Suppressor macrophage treated with lipopolysaccharide for 1 hour (primary cell): Measurements from ENCODE around the gene SPPL2B.
"Not testable (repeated sequence)": the region's sequence is repeated elsewhere in the genome, so short reads cannot be mapped to it uniquely, and the experiment has no call there.

Experiments used
- DNase-seq, 3 donors: peaks; one replicate each; pipeline ENCODE4 v3.0.0-alpha.2; 2020 to 2022

SPPL2B gene, protein sequence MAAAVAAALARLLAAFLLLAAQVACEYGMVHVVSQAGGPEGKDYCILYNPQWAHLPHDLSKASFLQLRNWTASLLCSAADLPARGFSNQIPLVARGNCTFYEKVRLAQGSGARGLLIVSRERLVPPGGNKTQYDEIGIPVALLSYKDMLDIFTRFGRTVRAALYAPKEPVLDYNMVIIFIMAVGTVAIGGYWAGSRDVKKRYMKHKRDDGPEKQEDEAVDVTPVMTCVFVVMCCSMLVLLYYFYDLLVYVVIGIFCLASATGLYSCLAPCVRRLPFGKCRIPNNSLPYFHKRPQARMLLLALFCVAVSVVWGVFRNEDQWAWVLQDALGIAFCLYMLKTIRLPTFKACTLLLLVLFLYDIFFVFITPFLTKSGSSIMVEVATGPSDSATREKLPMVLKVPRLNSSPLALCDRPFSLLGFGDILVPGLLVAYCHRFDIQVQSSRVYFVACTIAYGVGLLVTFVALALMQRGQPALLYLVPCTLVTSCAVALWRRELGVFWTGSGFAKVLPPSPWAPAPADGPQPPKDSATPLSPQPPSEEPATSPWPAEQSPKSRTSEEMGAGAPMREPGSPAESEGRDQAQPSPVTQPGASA

DNA sequence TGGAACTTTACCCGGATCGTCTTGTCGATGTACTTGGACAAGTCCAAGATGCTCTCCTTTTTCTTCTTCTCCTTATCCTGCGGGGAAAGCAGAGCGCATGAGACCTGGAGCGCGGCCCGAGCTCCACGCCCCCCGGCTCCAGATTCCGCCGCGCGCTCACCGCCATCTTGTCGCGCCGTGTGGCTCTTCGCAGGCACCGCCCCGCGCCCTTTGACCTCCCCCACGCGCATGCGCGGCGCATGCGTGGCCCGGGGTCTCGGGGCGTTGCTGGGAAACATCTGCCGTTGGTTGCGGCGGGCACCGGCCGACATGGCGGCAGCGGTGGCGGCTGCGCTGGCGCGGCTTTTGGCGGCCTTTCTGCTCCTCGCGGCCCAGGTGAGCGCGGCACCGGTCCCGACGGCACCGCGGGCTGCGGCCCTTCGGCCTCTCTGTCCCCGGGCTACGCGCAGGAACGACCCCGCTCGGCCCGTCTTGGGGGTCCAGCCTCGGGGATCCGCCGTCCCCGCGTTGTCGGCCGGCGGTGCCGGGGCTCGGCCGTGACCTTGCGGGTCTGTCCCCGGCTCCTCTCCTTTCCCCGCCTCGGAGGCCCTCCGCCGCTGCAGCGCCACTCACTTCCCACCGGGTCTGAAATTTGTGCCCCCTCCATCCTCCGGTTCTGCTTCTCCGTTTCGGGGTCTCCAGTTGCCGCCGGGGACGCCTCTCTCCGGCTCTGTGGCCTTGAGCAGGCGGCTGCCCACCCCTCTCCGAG is at the start of gene SPPL2B, which contains the start of gene LSM7:
Gene SPPL2B, plus strand, starts transcription at position 284 of the 748 bp plus-strand sequence. Its CDS starts 26 bp downstream, at position 310.
Gene LSM7, minus strand, starts transcription at position 186 of the 748 bp plus-strand sequence. Its CDS starts 20 bp downstream, at position 166.
- peak; percentile 95 to 98 (median 98) for DNase-seq

DNA sequence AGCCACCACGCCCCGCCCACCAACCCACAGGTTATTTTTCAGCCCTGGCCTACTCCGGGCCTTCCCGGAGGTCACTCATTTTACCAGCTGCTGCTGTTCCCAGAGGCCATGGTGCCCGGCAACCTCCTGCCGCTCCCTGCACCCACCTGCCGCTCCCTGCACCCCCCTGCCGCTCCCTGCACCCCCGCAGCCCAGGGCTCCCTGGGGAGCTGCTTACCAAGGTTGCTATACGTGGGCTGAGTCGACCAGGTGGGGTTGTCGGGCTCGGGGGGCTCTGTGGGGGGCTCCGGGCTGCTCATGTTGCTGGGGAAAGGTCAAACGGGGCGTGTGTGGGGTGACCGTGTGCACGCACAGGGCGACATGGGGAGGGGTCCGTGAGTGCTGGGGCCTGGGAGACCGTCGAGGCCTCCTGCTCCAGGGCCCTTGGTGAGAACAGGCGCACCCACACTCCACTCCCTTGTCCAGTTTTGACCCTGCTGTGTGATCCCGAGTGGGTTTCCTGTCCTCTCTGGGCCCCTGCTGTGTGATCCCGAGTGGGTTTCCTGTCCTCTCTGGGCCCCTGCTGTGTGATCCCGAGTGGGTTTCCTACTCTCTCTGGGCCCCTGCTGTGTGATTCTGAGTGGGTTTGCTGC is 47.7 kb upstream of the SPPL2B start:
- DNase-seq: no peak

DNA sequence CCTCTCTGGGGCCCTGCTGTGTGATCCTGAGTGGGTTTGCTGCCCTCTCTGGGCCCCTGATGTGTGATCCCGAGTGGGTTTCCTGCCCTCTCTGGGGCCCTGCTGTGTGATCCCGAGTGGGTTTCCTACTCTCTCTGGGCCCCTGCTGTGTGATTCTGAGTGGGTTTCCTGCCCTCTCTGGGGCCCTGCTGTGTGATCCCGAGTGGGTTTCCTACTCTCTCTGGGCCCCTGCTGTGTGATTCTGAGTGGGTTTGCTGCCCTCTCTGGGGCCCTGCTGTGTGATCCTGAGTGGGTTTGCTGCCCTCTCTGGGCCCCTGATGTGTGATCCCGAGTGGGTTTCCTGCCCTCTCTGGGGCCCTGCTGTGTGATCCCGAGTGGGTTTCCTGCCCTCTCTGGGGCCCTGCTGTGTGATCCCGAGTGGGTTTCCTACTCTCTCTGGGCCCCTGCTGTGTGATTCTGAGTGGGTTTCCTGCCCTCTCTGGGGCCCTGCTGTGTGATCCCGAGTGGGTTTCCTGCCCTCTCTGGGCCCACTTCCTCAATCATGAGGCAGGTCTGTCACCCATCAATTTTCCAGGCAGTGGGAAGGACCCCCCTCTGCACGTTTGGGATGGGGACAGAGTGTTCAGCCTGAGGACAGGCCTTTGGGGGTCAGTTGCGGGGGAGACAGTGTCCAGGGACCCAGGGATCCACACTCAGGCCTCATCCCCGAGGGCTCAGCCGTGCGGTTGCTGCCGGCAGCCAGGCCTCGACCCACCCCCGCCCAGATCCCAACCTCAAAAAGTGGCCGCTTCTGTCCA is 47.0 kb upstream of the SPPL2B start:
- not testable (repeated sequence) for DNase-seq

DNA sequence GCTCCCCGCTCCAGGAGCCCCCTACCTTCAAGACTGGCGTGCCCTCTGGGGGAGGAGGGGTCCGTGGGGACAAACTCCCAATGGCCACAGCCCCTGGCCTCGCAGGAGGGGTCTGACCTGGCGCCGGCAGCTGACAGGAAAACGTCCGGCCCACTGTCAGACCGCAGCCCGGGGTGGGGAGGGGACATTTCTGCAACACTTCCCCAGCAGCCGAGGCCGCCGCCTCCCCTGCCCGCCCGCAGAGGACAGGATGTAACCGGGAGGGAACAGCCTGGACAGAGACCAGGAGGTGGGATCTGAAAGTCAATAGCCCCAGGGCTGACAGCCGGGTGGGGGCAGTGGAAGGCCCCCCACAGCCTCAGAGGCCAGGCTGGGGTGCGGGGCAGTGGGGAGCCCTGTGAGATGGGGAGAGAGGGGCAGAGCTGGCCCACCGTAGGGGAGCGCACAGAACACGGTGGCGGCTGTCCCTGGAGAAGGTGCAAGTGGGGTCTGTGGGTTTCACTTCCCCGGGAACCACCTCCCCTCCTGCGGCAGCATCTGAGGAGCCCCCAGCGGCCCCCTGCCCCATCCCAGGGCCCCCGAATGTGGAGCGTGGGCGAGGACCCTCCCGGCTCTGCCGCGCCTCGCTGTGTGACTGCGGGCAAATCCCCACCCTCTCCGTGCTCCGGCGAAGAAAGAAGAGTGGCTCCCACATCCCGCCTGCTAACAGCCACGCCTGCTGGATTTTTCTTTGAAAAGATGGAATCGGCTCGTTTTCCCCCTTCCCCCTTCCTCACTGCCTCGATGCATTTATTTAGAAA is 46.2 kb upstream of the SPPL2B start, which contains the start of gene PEAK3:
Gene PEAK3, minus strand, starts transcription at position 114 of the 800 bp plus-strand sequence. CDS start 1,244 bp downstream, outside the sequence.
- peak; percentile 80 to 87 (median 80) for DNase-seq

DNA sequence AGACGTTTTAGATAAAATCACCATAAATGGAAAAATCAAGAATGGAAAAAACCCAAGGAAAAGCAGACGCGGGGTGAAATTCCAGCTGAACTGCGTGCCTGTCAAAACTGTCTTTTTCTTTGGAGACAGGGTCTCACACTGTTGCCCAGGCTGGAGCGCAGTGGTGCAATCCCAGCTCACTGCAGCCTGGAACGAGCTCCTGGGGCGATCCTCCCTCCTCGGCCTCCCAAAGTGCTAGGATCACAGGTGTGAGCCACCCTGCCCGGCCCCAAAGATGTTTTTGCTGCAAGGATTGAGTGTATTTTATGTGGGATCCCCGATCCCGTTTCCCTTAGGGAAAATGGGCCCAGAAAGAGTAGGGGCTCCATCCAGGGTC is 45.6 kb upstream of the SPPL2B start:
- DNase-seq: no peak

DNA sequence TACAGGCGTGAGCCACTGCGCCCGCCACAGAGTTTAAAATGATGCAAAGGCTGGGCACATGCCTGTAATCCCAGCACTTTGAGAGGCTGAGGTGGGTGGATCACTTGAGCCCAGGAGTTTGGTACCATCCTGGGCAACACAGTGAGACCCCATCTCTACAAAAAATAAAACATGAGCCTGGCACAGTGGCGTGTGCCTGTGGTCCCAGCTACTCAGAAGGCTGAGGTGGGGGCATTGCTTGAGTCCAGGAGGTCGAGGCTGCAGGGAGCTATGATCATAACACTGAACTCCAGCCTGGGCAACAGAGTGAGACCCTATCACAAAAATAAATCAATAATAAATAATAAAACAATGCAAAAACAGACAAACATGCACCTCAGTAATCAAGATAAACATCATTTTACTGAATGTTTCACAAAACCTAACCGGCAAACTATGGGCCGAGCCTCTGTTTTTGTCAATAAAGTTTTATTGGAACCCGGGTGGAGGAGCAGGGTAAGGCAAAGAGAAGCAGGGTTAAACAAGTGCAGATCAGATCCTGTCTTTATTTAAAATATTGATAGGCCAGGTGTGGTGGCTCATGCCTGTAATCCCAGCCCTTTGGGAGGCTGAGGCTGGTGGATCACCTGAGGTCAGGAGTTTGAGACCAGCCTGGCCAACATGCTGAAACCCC is 44.5 kb upstream of the SPPL2B start:
- no peak for DNase-seq

DNA sequence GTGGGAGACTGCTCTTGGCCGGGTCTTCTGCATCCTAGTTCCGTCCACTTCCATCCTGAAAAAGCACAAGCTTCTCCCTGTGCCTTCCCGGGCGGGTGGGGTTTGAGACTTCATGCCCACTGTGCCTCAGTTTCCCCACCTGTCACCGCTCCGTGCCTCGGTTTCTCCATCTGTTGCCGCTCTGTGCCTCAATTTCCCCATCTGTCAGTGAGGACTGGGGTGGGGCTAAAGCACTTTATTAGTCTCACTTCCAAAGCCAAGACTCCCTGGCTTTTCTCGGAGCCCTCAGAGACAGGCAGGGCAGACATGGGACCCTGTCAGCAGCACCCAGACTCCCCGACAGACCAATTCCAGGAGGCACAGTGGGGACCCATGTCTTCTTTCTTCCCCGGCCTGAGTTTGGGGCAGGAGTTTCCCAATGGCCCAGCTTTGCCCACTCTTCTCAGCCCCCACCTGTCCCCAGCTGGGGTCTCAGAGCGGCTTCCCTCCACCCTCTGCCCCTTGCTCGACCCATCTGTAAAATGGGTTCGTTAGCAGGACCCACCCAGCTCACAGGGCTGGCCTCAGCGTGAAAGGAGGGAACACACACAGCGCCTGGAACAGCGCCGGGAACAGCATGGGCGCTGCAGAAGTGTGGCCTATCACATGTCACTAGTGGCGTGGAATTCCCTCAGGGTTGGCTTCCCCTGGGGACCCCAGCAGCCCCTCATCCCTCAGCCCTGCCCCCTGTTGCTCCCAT is 41.9 kb upstream of the SPPL2B start:
- no peak for DNase-seq

DNA sequence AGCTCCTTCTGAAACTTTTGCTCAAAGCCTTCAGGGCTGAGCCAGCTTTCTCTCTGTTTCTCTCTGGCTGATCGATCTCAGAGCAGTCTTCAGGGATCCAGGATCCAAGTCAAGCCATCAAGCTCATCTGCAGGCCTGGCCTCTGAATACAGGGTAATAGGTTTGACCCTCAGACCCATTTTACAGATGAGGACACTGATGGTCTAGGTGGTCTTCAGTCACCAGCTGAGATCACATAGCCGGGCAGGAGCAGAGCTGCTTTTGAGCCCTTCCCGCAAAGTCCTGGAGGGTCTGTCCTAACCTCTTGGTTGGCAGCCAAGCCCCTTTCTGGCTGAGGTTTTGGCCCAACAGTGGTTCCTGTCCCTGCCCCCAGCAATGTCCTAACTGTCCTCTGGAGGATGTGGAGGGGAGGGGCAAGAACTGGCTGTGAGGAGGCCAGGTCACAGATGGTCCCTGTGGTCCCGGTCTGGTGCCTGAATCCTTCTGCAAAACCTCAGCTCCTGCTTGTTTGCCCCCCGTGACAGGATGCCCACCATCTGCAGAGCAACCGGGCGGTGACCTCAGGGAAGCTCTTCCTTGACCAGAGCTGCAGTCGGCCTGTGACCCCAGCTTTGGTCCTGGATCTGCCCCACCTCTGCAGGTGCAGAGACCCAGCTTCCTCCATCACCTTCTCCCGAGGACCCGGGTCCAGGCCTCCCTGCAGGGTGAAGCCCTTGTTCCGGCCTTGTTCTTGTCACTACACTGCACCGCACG is 40.7 kb upstream of the SPPL2B start:
- no peak for DNase-seq

DNA sequence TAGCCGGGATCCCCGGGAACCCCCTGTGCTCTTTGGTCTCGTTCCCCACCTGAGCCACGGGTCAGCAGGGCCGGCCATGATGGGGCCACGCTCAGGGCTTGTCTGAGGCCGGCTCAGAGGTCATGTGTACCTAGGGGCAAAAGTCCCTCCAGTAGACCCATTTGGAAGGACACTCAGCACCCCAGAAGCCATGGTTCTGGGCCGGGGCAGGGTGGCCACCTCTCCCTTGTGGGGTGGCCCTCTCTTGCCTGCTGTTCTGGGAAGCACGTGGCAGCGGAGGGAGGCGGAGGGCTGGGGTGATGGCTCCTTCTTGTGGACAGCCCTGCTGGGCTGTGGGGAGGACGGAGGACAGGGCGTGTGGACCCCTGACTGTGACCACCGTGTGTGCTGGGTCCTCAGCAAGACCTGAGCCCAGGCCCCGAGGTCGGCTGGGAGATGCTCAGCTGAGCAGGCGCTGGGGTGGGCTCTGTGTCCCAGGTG is 40.1 kb upstream of the SPPL2B start:
- no peak for DNase-seq

DNA sequence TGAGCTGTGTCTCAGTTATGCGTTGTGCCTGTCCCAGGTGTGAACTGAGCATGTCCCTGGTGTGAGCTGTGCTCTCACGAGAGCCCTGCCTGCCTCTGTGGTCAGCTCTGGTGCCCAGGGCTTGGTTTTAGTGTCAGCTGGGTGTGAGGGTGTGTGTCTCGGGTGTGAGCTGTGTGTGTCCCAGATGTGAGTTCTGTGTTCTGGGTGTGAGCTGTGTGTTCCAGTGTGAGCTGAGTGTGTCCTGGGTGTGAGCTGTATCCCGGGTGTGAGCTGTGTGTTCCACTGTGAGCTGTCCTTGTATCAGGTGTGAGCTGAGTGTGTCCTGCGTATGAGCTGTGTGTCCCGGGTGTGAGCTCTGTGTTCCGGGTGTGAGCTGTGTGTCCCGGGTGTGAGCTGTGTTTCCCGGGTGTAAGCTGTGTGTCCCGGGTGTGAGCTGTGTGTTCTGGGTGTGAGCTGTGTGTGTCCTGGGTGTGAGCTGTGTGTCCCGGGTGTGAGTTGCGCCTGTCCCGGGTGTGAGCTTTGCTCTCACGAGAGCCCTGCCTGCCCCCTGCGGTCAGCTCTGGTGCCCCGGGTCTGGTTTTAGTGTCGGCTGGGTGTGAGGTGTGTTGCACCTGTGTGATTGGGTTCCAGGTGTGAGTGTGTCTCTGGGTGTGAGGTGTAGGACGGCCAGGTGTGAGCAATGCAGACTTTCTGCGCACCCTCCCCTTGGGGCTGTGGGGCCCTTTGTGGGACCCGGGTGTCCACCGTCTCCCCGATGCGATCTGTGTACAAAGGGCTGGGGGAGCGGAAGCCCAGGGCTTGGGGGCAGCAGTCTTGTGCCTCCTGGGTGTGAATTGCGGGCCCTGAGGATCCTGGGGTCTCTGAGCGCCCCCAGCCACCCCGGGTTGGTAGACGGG is 39.4 kb upstream of the SPPL2B start:
- DNase-seq: no peak

DNA sequence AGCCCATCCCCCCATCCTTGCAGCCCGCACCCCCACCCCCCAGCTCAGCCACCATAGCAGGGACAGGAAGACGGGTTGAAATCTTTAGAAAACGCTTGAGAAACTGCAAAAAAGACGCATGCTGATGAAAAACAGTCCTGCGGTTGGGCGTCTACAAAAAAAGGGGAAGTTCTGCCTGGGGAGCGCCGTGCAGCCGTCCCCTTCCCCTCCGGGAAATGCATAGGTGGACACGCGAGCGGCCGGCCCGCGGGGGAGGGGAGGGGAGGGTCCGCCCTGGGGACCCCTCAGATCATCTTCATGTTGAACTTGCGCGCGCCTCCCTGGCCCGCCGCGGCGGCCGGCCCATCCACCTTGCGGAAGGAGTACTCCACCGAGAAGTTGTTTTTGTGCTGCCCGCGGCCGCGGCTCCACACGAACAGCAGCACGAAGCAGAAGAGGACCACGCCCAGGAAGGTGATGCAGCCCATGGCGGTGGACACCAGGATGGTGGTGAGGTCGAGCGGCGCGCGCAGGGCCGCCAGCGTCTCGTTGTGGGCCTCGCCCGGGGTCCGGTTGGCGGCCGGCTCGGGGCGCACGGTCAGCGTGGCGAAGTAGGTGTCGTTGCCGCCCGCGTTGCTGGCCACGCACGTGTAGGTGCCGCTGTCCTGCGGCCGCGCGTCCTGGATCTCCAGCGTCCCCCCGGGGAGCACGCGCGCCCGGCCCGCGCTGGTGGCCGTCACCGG is 38.6 kb upstream of the SPPL2B start:
- DNase-seq: peak; percentile 77 to 82 (median 81)

DNA sequence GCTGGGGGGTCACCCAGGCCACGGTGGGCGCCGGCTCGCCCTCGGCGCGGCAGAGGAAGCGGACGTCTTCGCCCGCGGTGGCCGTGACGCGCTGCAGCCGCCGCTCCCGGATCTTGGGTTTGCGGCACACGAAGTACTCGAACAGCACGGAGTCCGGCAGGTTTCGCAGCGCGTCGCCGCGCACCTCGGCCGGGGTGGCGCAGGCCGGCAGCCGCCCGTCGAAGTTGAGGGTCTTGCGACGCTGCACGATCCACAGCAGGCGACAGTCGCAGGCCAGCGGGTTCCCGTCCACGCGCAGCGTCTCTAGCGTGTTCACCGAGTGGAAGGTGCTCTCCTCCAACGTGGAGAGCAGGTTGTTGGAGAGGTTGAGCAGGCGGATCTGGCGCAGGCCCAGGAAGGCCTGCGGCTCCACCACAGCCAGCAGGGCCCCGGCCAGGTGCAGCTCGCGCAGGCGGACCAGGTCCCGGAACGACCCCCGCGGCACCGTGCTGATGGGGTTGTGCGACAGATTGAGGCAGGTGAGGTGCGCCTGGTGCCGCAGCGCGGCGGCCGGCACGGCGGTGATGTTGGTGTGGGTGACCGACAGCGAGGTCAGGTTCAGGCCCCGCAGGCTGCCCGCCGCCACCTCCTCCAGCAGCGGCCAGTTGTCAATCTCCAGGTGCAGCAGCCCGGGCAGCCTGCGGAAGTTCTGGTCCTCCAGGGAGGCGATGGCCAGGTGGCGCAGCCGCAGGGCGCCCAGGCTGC is 37.9 kb upstream of the SPPL2B start:
- DNase-seq: peak in 1 of 3 donors; percentile 55

DNA sequence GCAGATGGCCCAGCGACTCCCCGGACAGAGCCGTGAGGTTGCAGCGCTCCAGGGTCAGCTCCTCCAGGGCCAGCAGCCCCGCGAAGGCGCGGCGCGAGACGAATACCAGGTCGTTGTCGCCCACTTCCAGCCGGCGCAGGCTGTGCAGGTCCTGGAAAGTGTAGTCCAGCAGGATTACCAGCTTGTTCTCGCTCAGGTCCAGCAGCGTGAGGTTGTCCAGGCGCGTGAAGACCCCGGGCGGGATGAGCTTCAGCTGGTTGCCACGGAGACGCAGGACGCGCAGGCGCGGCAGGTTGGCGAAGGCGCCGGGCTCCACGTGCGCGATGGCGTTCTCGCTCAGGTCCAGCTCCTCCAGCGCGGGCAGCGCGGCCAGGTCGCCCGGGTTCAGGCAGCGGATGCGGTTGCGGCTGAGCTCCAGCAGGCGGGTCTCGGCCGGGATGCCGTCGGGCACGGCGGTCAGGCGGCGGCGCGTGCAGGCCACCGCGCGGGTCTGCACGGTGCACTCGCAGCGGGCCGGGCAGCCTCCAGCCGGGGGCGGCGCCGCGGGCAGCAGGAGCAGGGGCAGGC is 37.2 kb upstream of the SPPL2B start:
- DNase-seq: no peak

DNA sequence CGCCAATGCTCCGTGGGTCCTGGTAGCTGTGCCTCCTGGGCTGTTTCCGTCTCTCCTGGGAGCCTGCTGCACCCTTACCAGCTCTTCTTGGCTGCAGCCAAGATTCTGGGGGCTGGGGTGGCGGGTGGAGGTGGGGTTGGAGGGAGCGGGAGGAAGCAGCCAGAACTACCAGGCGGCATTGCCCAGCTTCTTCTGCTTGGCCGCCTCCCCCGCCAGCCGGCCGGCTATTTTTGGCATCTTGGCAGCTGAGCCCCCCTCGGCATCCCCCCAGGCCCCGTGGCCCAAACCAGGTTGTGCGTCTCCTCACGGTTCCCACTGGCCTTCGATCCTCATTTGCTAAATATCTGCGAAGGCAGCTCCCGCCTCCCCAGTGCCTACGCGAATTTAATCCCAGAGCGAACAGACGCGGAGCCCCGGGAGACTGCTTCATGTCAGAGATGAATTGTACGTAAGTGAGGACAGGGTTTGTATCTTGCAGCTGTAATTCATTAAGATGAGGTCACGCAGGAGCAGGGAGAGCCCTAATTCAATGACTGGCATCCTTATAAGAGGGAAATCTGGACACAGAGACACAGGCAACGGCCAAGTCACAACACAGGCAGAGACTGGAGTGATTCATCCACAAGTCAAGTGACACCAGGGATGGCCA is 33.7 kb upstream of the SPPL2B start:
- DNase-seq: peak in 1 of 3 donors; percentile 35

DNA sequence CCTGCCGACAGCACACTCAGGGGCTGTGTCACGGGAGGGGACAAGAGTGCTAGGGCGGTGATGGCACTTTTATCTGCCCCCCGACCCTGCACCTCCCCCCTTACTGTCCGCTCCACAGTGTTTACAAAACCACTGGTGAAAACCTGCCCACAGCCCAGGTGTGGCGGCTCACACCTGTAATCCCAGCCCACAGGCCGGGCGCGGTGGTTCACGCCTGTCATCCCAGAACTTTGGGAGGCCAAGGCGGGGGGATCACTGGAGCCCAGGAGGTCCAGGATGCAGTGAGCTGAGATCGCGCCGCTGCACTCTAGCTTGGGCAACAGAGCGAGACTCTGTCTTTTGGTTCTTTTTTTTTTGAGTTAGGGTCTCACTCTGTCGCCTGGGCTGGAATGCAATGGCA is 32.3 kb upstream of the SPPL2B start:
- DNase-seq: no peak
